GM12872 (cell line): ENCODE data around the gene DHCR7.

Experiments used
- CTCF ChIP-seq: IDR thresholded peaks from 3 replicates; pipeline ENCODE4 v1.5.1; 2011; ENCODE audit warnings: low read depth, mild to moderate bottlenecking, low read length, moderate library complexity; ENCODE audit not compliant: insufficient read depth

DHCR7 gene

GRCh38 chr11:71446942-71447688, 1.1 kb downstream of the DHCR7 start:
- TF ChIP-seq CTCF = no peak

DNA sequence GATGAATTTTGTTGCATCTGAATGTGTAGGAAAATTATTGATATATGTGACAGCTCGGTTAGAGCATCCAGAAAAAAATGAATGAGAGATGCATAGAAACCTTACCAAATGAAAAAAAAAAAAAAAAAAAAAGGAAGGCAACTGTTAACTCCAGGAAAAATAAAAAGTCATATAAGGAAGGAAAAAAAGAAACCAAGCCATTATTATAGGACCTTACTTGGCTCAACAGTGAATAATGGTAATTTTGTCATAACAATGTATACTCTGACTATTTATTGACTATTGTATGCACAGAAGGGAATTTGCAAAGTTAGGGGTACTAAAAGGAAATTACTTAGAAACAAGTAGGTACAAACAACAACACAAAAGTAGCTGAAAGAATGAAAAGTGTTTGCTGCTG, 2.0 kb downstream of the DHCR7 start:
- no peak for TF ChIP-seq CTCF

- TF ChIP-seq CTCF = no peak
These were observed 3.4 kb downstream of the DHCR7 start for GRCh38 chr11:71444811-71445210.

DNA sequence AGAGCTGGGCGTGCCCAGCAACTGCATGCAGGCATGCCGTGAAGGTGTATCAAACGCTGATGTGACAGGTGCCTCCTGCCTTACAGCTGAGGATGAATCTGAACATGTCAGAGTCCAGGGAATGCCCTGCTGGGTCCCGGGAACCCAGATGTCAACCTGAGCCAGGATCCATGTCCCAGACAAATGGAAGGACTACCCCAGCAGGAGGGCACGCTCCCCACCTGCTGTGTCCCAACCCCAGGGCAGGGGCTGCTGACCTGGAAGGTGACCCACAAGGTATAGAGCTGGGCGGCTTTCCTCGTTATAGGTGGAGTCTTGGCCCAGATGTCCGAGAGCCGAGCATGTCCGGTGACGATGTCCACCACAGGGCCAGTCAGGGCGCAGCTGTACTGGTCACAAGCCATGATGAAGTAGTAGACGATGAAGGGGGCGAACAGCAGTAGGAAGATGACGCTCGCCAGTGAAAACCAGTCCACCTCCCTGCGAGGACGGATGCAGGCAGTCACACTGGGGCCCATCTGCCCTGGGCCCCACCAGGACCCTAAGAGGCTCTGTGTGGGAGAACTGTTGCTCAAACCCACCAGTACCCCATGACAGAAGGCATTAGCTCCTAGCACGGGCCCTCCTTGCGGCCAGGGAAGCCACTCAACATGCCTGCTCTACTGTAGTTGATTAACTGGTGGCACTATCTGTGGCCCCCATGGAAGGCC, 4.3 kb downstream of the DHCR7 start:
- no peak for TF ChIP-seq CTCF

DNA sequence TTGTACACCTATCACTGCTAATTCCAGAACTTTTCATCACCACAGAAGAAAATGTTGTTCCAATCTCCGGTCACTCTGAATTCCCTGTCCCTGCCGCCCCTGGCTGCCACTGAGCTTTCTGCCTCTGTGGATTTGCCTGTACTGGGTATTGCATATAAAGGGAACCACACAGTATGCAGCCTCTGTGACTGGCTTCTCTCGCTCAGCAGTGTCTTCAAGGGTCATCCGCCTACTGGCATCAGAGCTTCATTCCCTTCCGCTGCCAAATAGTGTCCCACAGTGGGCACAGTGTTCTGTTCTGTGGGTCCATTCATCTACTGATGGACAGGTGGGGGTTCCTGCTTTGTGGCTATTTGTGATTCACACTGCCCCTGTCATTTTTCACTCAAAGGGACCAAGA, 5.3 kb downstream of the DHCR7 start:
- no peak for TF ChIP-seq CTCF

- TF ChIP-seq CTCF = no peak
These were observed 6.1 kb downstream of the DHCR7 start for GRCh38 chr11:71442123-71442522.

DNA sequence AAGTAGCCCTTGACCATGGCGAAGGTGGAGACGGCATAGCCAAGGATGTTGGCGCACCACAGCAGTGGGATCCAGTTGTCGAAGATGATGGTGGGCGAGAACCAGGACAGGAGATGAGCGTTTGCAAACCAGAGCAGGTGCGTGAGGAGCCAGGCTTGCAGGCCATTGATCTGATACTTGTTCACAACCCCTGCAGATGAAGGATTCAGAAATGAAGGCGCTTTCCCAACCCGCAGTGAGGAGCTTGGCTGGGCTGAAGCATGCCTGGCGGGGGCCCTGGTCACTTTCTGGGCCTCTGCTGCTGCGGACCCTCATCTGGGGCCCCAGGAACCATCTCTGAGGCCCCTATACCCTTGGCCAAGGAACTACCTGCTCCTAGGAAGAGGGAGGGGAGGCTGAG, 6.9 kb downstream of the DHCR7 start:
- TF ChIP-seq CTCF = no peak
